GM18526 (cell line): ENCODE measurements around the gene CDNF.

Source experiments
- POLR2A ChIP-seq: IDR thresholded peaks from 3 replicates; pipeline ENCODE4 v1.6.1; 2011; ENCODE audit not compliant: insufficient read length; ENCODE audit errors: extremely low read depth

Gene CDNF

GRCh38 chr10:14775656-14776055, 62.2 kb downstream of the CDNF start:
- no peak for TF ChIP-seq POLR2A

DNA sequence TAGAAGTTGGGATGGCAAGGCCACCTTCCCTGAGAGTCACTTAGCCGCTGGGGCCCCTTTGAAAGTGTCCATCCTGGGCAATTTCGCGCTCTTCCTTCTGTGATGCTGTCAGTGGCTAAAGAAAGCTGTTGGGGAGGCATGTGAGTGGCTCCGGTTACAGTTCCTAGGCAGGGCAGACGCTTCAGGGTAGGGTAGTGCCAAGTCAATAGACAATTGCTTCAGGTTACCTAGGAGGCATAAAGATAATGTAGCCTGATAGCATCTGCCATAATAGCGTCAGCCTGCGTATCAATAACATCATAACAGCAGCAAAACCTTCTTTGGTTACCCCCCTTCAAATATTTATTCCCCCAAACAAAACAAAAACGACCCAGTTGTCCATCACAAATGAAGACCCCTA, 63.0 kb downstream of the CDNF start, which contains the start of gene FAM107B:
TSS of gene FAM107B (minus strand) at position 101 of the 400 bp plus-strand sequence. CDS start 234 bp downstream, outside the sequence.
- TF ChIP-seq POLR2A: no peak

GRCh38 chr10:14774214-14774580, 63.6 kb downstream of the CDNF start:
- TF ChIP-seq POLR2A: no peak

GRCh38 chr10:14773551-14774213, 64.2 kb downstream of the CDNF start:
- TF ChIP-seq POLR2A: no peak

GRCh38 chr10:14772399-14772798, 65.4 kb downstream of the CDNF start:
- no peak for TF ChIP-seq POLR2A

DNA sequence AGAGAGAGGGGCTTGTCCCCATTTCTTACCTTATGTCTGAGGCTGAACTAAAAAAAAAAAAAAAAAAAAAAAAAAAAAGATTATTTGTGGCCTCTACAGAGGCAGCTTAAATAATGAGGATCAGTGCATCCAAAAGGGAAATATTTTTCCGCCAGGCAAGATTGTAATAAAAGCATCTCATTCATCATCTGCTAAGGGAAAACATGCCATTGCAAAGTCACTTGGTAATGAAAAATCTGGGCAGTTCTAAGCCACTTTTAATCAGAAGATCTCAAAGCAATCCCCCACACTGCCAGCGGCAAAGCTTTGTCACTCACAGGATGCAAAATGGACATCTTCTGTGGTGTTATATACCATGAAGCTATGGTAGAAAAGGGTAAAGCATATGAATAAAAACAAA, 66.9 kb downstream of the CDNF start:
- TF ChIP-seq POLR2A: no peak
